SJSA1 (cell line): ENCODE data around the gene EML6. TPM values are rescaled to one million over a fixed set of nuclear protein-coding genes. Genes with fewer than 3 reads are reported as not detected.

ENCODE experiments used
- DNase-seq, 2 experiments: peaks; one replicate each; pipeline ENCODE4 v3.0.0-alpha.2; 2015 to 2020; ENCODE audit warnings: low spot score in 2 of 2, low read depth in 1 of 2
- H3K27ac ChIP-seq: fragments of 250-450 bp; sonication (Bioruptor Pico); 2 replicates; pipeline ENCODE4 v1.5.1; 2020; ENCODE audit warnings: mild to moderate bottlenecking, moderate library complexity
- H3K27me3 ChIP-seq: fragments of 250-450 bp; sonication (Bioruptor Pico); replicated peaks from 2 replicates; pipeline ENCODE4 v1.5.1; 2020; ENCODE audit warnings: mild to moderate bottlenecking, moderate library complexity
- H3K36me3 ChIP-seq: fragments of 250-450 bp; sonication (Bioruptor Pico); 2 replicates; pipeline ENCODE4 v1.5.1; 2020; ENCODE audit warnings: mild to moderate bottlenecking
- H3K4me1 ChIP-seq: fragments of 250-450 bp; sonication (Bioruptor Pico); replicated peaks from 2 replicates; pipeline ENCODE4 v1.6.1; 2021; ENCODE audit warnings: mild to moderate bottlenecking
- H3K4me3 ChIP-seq: fragments of 250-450 bp; sonication (Bioruptor Pico); 2 replicates; pipeline ENCODE4 v1.5.1; 2020; ENCODE audit warnings: mild to moderate bottlenecking
- H3K9me3 ChIP-seq: fragments of 250-450 bp; sonication (Bioruptor Pico); replicated peaks from 2 replicates; pipeline ENCODE4 v1.5.1; 2020; ENCODE audit warnings: mild to moderate bottlenecking
- total RNA-seq: library from RNA; depleted of rRNA; stranded (reverse); fragments of >200 nt; shearing (Covaris generic); gene quantifications from 2 replicates; pipeline ENCODE4 v1.2.3, GENCODE V29; 2014; rRNA removed

EML6 gene
- 1.3 TPM in 1 of 2 replicates, not detected in the other for total RNA-seq

- peak; percentile 98 to 99 for DNase-seq
- H3K4me3 ChIP-seq: peak within 1 kb of the TSS; percentile 61
- peaks cover 28% of the 10 kb centered on the region for H3K27me3 ChIP-seq
- no peaks in the 10 kb centered on the region for H3K9me3 ChIP-seq
- peak within 1 kb of the TSS; percentile 16; the same call in 1 of the 2 replicates for H3K27ac ChIP-seq
- H3K4me1 ChIP-seq: peaks cover 24% of the 10 kb centered on the region
- no peaks in the 10 kb centered on the region for H3K36me3 ChIP-seq
Observed at GRCh38 chr2:54723131-54723995, at the start of gene EML6. Gene EML6, plus strand, starts transcription at chr2:54723662. Its CDS starts 1,400 bp downstream, at chr2:54725062.

GRCh38 chr2:54675281-54675680 lies 48.2 kb upstream of the EML6 start:
- no peak overlapping the region for H3K4me3 ChIP-seq
- H3K27ac ChIP-seq: no peak overlapping the region
- no peak for DNase-seq
- H3K4me1 ChIP-seq: peaks cover 14% of the 10 kb centered on the region
- H3K27me3 ChIP-seq: no peaks in the 10 kb centered on the region
- H3K36me3 ChIP-seq: peaks cover 4% of the 10 kb centered on the region
- no peaks in the 10 kb centered on the region for H3K9me3 ChIP-seq

GRCh38 chr2:54675738-54676137 lies 47.7 kb upstream of the EML6 start:
- Histone ChIP-seq H3K4me3 (no peak overlapping the region), H3K9me3 (no peaks in the 10 kb centered on the region), H3K36me3 (no peaks in the 10 kb centered on the region), H3K4me1 (peaks cover 18% of the 10 kb centered on the region), H3K27ac (no peak overlapping the region), H3K27me3 (no peaks in the 10 kb centered on the region)
- no peak for DNase-seq

- Histone ChIP-seq H3K9me3 (no peaks in the 10 kb centered on the region), H3K27ac (no peak overlapping the region), H3K27me3 (no peaks in the 10 kb centered on the region), H3K4me3 (no peak overlapping the region), H3K4me1 (peaks cover 20% of the 10 kb centered on the region), H3K36me3 (no peaks in the 10 kb centered on the region)
- no peak for DNase-seq
Observed at GRCh38 chr2:54676656-54677055, 46.8 kb upstream of the EML6 start.

- no peaks in the 10 kb centered on the region for H3K27me3 ChIP-seq
- no peak overlapping the region for H3K4me3 ChIP-seq
- H3K4me1 ChIP-seq: peaks cover 20% of the 10 kb centered on the region
- no peaks in the 10 kb centered on the region for H3K9me3 ChIP-seq
- H3K36me3 ChIP-seq: no peaks in the 10 kb centered on the region
- no peak overlapping the region for H3K27ac ChIP-seq
- DNase-seq: no peak
Observed at GRCh38 chr2:54677476-54678265, 45.8 kb upstream of the EML6 start.

GRCh38 chr2:54678719-54679118 lies 44.7 kb upstream of the EML6 start:
- Histone ChIP-seq H3K27me3 (no peaks in the 10 kb centered on the region), H3K27ac (no peak overlapping the region), H3K4me3 (no peak overlapping the region), H3K9me3 (no peaks in the 10 kb centered on the region), H3K36me3 (no peaks in the 10 kb centered on the region), H3K4me1 (peaks cover 10% of the 10 kb centered on the region)
- DNase-seq: no peak

GRCh38 chr2:54680397-54681041 lies 42.9 kb upstream of the EML6 start:
- Histone ChIP-seq H3K27me3 (no peaks in the 10 kb centered on the region), H3K4me1 (peaks cover 6% of the 10 kb centered on the region), H3K9me3 (no peaks in the 10 kb centered on the region), H3K36me3 (no peaks in the 10 kb centered on the region), H3K27ac (no peak overlapping the region), H3K4me3 (no peak overlapping the region)
- peak in 1 of 2 experiments; percentile 14 for DNase-seq

GRCh38 chr2:54681416-54681815 lies 42.0 kb upstream of the EML6 start:
- Histone ChIP-seq H3K4me3 (no peak overlapping the region), H3K27me3 (no peaks in the 10 kb centered on the region), H3K4me1 (peaks cover 6% of the 10 kb centered on the region), H3K36me3 (no peaks in the 10 kb centered on the region), H3K9me3 (no peaks in the 10 kb centered on the region), H3K27ac (no peak overlapping the region)
- no peak for DNase-seq

GRCh38 chr2:54683596-54683995 lies 39.9 kb upstream of the EML6 start:
- no peak for DNase-seq
- no peak overlapping the region for H3K27ac ChIP-seq
- no peaks in the 10 kb centered on the region for H3K36me3 ChIP-seq
- no peak overlapping the region for H3K4me3 ChIP-seq
- peaks cover 6% of the 10 kb centered on the region for H3K4me1 ChIP-seq
- H3K9me3 ChIP-seq: no peaks in the 10 kb centered on the region
- no peaks in the 10 kb centered on the region for H3K27me3 ChIP-seq

GRCh38 chr2:54685263-54685775 lies 38.1 kb upstream of the EML6 start:
- no peak for DNase-seq
- Histone ChIP-seq H3K27ac (no peak overlapping the region), H3K27me3 (no peaks in the 10 kb centered on the region), H3K4me1 (peaks cover 6% of the 10 kb centered on the region), H3K36me3 (no peaks in the 10 kb centered on the region), H3K9me3 (no peaks in the 10 kb centered on the region), H3K4me3 (no peak overlapping the region)

GRCh38 chr2:54687595-54688152 lies 35.8 kb upstream of the EML6 start:
- DNase-seq: no peak
- H3K4me1 ChIP-seq: no peaks in the 10 kb centered on the region
- no peak overlapping the region for H3K27ac ChIP-seq
- H3K4me3 ChIP-seq: no peak overlapping the region
- no peaks in the 10 kb centered on the region for H3K9me3 ChIP-seq
- H3K36me3 ChIP-seq: no peaks in the 10 kb centered on the region
- H3K27me3 ChIP-seq: no peaks in the 10 kb centered on the region

GRCh38 chr2:54691445-54692135 lies 31.9 kb upstream of the EML6 start:
- no peak for DNase-seq
- Histone ChIP-seq H3K4me3 (no peak overlapping the region), H3K27ac (no peak overlapping the region), H3K4me1 (no peaks in the 10 kb centered on the region), H3K36me3 (no peaks in the 10 kb centered on the region), H3K27me3 (no peaks in the 10 kb centered on the region), H3K9me3 (no peaks in the 10 kb centered on the region)

- Histone ChIP-seq H3K27ac (no peak overlapping the region), H3K27me3 (no peaks in the 10 kb centered on the region), H3K36me3 (no peaks in the 10 kb centered on the region), H3K4me3 (no peak overlapping the region), H3K4me1 (no peaks in the 10 kb centered on the region), H3K9me3 (no peaks in the 10 kb centered on the region)
- no peak for DNase-seq
Observed at GRCh38 chr2:54692556-54692955, 30.9 kb upstream of the EML6 start.
